B cell (primary cell): ENCODE results near the gene HCK. TPM values are rescaled to one million over a fixed set of nuclear protein-coding genes. Genes with fewer than 3 reads are reported as not detected.

Source experiments
- ATAC-seq: fragments of 200-7000 bp; cut with Tn5 transposase; one replicate; pipeline ENCODE4 v1.10.0; 2021; ENCODE audit warnings: low read depth, mild to moderate bottlenecking, moderate number of reproducible peaks, moderate library complexity
- CTCF ChIA-PET: fragments of 350-600 bp; sonication (Branson Sonifier 250); formaldehyde crosslinking; loops from one replicate; lab custom pipeline; 2021; ENCODE audit warnings: antibody characterized with exemption, inconsistent platforms; lab: Charles Lee
- POLR2A ChIA-PET: fragments of 350-600 bp; sonication (Branson Sonifier 250); formaldehyde crosslinking; loops from one replicate; lab custom pipeline; 2021; ENCODE audit warnings: antibody characterized with exemption; lab: Charles Lee
- DNase-seq: peaks from one replicate; pipeline ENCODE4 v3.0.0; 2013
- H2AFZ ChIP-seq: 2 replicates; pipeline ENCODE4 v1.6.1; 2012; ENCODE audit warnings: mild to moderate bottlenecking, low read depth, low read length; ENCODE audit not compliant: insufficient read depth, poor library complexity, severe bottlenecking
- H3K27ac ChIP-seq, 2 donors: 1 replicate in 1 of 2; 2 replicates in 1 of 2; pipeline ENCODE4 v1.5.1; 2012 to 2013; ENCODE audit warnings: low read length in 2 of 2, mild to moderate bottlenecking in 2 of 2, moderate library complexity in 1 of 2
- H3K27me3 ChIP-seq, 4 experiments: fragments of 200-600 bp in 1 of 4; sonication (generic) in 1 of 4; replicated peaks in 1 of 4; 1 replicate in 2 of 4; 2 replicates in 2 of 4; pipeline versions ENCODE4 v1.6.1 to v1.7.0; 2013 to 2016; ENCODE audit warnings: low read length in 3 of 4, mild to moderate bottlenecking in 2 of 4, mixed read lengths in 1 of 4, moderate library complexity in 1 of 4; ENCODE audit not compliant: insufficient read depth in 4 of 4, control insufficient read depth in 3 of 4; ENCODE audit errors: control extremely low read depth in 1 of 4
- H3K36me3 ChIP-seq, 2 experiments: replicated peaks in 1 of 2; 1 replicate in 1 of 2; 2 replicates in 1 of 2; pipeline versions ENCODE4 v1.6.1 to v1.7.1; 2013; ENCODE audit warnings: low read length in 1 of 2; ENCODE audit not compliant: insufficient read depth in 2 of 2, control insufficient read depth in 1 of 2; ENCODE audit errors: control extremely low read depth in 1 of 2, extremely low read depth in 1 of 2
- H3K4me1 ChIP-seq, 2 donors: fragments of 200-600 bp in 1 of 2; sonication (generic) in 1 of 2; 1 replicate in 1 of 2; 2 replicates in 1 of 2; pipeline versions ENCODE4 v1.5.1 to v1.6.1; 2013 to 2017; ENCODE audit warnings: low read length in 2 of 2; ENCODE audit not compliant: control insufficient read depth in 2 of 2, insufficient read depth in 2 of 2
- H3K4me2 ChIP-seq: replicated peaks from 2 replicates; pipeline ENCODE3; 2012; ENCODE audit warnings: mild to moderate bottlenecking, low read depth, low read length; ENCODE audit not compliant: poor library complexity, severe bottlenecking
- H3K4me3 ChIP-seq, 5 experiments: fragments of 200-600 bp in 1 of 5; sonication (generic) in 1 of 5; 1 replicate in 3 of 5; 2 replicates in 2 of 5; pipeline versions ENCODE4 v1.5.1 to v1.7.0; 2011 to 2016; ENCODE audit warnings: low read length in 4 of 5, mild to moderate bottlenecking in 4 of 5, low read depth in 2 of 5, control low read depth in 1 of 5, moderate library complexity in 1 of 5; ENCODE audit not compliant: insufficient read depth in 1 of 5; ENCODE audit errors: control extremely low read depth in 1 of 5, extremely low read depth in 1 of 5
- H3K79me2 ChIP-seq: fragments of 200-600 bp; sonication (generic); one replicate; pipeline ENCODE4 v1.6.0; 2016; ENCODE audit warnings: low read length; ENCODE audit not compliant: control insufficient read depth, insufficient read depth
- H3K9ac ChIP-seq: fragments of 200-600 bp; sonication (generic); 2 replicates; pipeline ENCODE4 v1.6.1; 2017; ENCODE audit warnings: mild to moderate bottlenecking, low read length, moderate library complexity
- H3K9me3 ChIP-seq, 3 donors: one replicate each; pipeline versions ENCODE4 v1.6.1 to v1.7.1; 2013; ENCODE audit warnings: low read length in 2 of 3; ENCODE audit not compliant: control insufficient read depth in 2 of 3, insufficient read depth in 1 of 3; ENCODE audit errors: control extremely low read depth in 1 of 3
- H4K20me1 ChIP-seq: 2 replicates; pipeline ENCODE4 v1.6.0; 2012; ENCODE audit warnings: mild to moderate bottlenecking, low read length; ENCODE audit not compliant: insufficient read depth, control insufficient read depth, poor library complexity, severe bottlenecking
- H3K27ac Mint-ChIP-seq: one replicate; pipeline ENCODE4 v1.8.0; 2021; ENCODE audit warnings: mixed read lengths
- H3K27me3 Mint-ChIP-seq: one replicate; pipeline ENCODE4 v1.8.0; 2021; ENCODE audit warnings: mixed read lengths
- H3K4me1 Mint-ChIP-seq: one replicate; pipeline ENCODE4 v1.8.0; 2021; ENCODE audit warnings: mixed read lengths
- H3K4me3 Mint-ChIP-seq: one replicate; pipeline ENCODE4 v1.8.0; 2021; ENCODE audit warnings: mixed read lengths
- H3K9me3 Mint-ChIP-seq: one replicate; pipeline ENCODE4 v1.8.0; 2022; ENCODE audit warnings: mixed read lengths; ENCODE audit not compliant: insufficient read depth
- CTCF ChIP-seq: fragments of 200-600 bp; IDR thresholded peaks from one replicate; pipeline ENCODE4 v1.8.0; 2022; ENCODE audit warnings: antibody characterized with exemption, mild to moderate bottlenecking
- EZH2 ChIP-seq: IDR thresholded peaks from 2 replicates; pipeline ENCODE4 v1.6.1; 2012; ENCODE audit warnings: borderline replicate concordance, low read depth, mild to moderate bottlenecking, moderate library complexity, low read length; ENCODE audit not compliant: insufficient read depth, poor library complexity, severe bottlenecking
- WGBS: methylation state at CpG from one replicate; pipeline ENCODE4 v1.1.5; 2013; ENCODE audit warnings: missing lambda C conversion rate; ENCODE audit not compliant: insufficient coverage; 5-methylcytosine and 5-hydroxymethylcytosine counted together
- intact Hi-C: fragments of 100-400 bp; cut with micrococcal nuclease; formaldehyde crosslinking; loops from one replicate; pipeline ENCODE4 v1.10.0; 2022
- polyA plus RNA-seq: library from polyadenylated mRNA; depleted of rRNA; stranded (reverse); fragments of >200 nt; gene quantifications from 2 replicates; pipeline ENCODE4 v1.2.3, GENCODE V29; 2012
- total RNA-seq, 2 donors: library from RNA; stranded (reverse); fragments of 120-200 nt in 1 of 2; gene quantifications; 1 replicate in 1 of 2; 2 replicates in 1 of 2; pipeline versions ENCODE4 v1.2.3 to v1.2.4, GENCODE V29; 2013 to 2022

HCK gene
- total and polyA plus RNA-seq, 2 donors (not counting 1 experiment from before 2014, with no cell fraction given) = 33.3 to 48.6 TPM

- H3K27ac Mint-ChIP-seq = no peak overlapping the region
- H3K4me2 ChIP-seq = no peak overlapping the region
- H3K36me3 ChIP-seq = peaks cover 2 to 29% of the 10 kb centered on the region in 2 experiments
- no peaks in the 10 kb centered on the region for H3K27me3 ChIP-seq
- TF ChIP-seq EZH2 (no peak), CTCF (peak; percentile 96)
- no peak overlapping the region for H3K4me3 Mint-ChIP-seq
- peak; percentile 81 for DNase-seq
- ChIA-PET CTCF (interaction anchor here (0.7 to 11.9 kb wide), 22 partner anchors 11 to 526 kb away, joined by 3 to 389 read pairs (median 8); partner anchors contain the start of genes HCK and PDRG1), POLR2A (no interaction called here)
- H3K4me1 ChIP-seq = peaks cover 0 to 8% of the 10 kb centered on the region in 2 donors
- no peak overlapping the region for H3K27ac ChIP-seq
- no peak overlapping the region for H3K9ac ChIP-seq
- no peaks in the 10 kb centered on the region for H3K27me3 Mint-ChIP-seq
- no peak overlapping the region for H2AFZ ChIP-seq
- WGBS = 0% methylated on average over 4 of the region's 7 CpGs
- no peak overlapping the region for H3K4me3 ChIP-seq
- H3K9me3 Mint-ChIP-seq = no peaks in the 10 kb centered on the region
- intact Hi-C loops = loop anchor here (1.0 to 5.0 kb wide), 7 partner anchors 57 to 270 kb away; partner anchors contain the start of genes PDRG1 and XKR7
- no peaks in the 10 kb centered on the region for H4K20me1 ChIP-seq
- peak; percentile 97 for ATAC-seq
- H3K79me2 ChIP-seq = no peaks in the 10 kb centered on the region
- H3K9me3 ChIP-seq = no peaks in the 10 kb centered on the region
- H3K4me1 Mint-ChIP-seq = peaks cover 17% of the 10 kb centered on the region
These were observed 39.9 kb downstream of the HCK start for GRCh38 chr20:32091888-32092346.

GRCh38 chr20:32098786-32099185, 46.7 kb downstream of the HCK start:
- DNase-seq (no peak), ATAC-seq (no peak)
- H3K4me2 ChIP-seq = no peak overlapping the region
- H3K27me3 ChIP-seq = no peaks in the 10 kb centered on the region
- no peaks in the 10 kb centered on the region for H3K9me3 ChIP-seq
- H3K9ac ChIP-seq = no peak overlapping the region
- H2AFZ ChIP-seq = no peak overlapping the region
- peaks cover 0 to 44% of the 10 kb centered on the region in 2 experiments for H3K36me3 ChIP-seq
- H3K4me3 ChIP-seq = no peak overlapping the region
- H4K20me1 ChIP-seq = no peaks in the 10 kb centered on the region
- POLR2A ChIA-PET = no interaction called here
- Mint-ChIP-seq H3K9me3 (no peaks in the 10 kb centered on the region), H3K4me3 (no peak overlapping the region), H3K27ac (no peak overlapping the region), H3K4me1 (no peaks in the 10 kb centered on the region), H3K27me3 (no peaks in the 10 kb centered on the region)
- intact Hi-C loops = no loop called here
- WGBS = 98% methylated on average over 6 of the region's 6 CpGs
- H3K79me2 ChIP-seq = no peaks in the 10 kb centered on the region
- no peak for TF ChIP-seq CTCF
- TF ChIP-seq EZH2 = no peak
- CTCF ChIA-PET = interaction anchor here (1.2 to 1.4 kb wide), 3 partner anchors 11 to 68 kb away, joined by 3 to 6 read pairs (median 5); no protein-coding TSS in a partner anchor
- H3K27ac ChIP-seq = no peak overlapping the region
- no peaks in the 10 kb centered on the region for H3K4me1 ChIP-seq
